OCI-M2 (cell line): ENCODE measurements around the gene DYNC1H1.
A peak's percentile ranks its signal among the peaks of the same experiment; 100 is the strongest.

Experiments used
- DNase-seq: peaks from one replicate; lab custom pipeline; 2025; ENCODE audit not compliant: unreplicated experiment; lab: John Stamatoyannopoulos, UW

DYNC1H1 gene

DNA sequence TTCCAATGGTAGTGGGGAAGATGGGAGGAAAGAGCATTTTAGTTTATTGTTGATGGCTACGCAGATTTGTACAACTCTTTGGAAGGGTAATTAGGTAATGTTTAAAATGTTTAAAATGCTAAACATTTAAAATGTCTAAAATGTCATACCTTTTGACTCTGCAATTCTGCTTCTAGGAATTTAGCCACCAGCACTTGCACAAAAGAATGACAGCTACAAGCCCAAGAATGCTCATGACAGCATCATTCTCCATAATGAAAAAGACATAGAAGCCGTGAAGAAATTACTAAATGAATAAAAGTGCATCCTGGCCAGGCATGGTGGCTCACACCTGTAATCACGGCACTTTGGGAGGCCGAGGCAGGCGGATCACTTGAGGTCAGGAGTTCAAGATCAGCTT lies 19.9 kb upstream of the DYNC1H1 start:
- no peak for DNase-seq

DNA sequence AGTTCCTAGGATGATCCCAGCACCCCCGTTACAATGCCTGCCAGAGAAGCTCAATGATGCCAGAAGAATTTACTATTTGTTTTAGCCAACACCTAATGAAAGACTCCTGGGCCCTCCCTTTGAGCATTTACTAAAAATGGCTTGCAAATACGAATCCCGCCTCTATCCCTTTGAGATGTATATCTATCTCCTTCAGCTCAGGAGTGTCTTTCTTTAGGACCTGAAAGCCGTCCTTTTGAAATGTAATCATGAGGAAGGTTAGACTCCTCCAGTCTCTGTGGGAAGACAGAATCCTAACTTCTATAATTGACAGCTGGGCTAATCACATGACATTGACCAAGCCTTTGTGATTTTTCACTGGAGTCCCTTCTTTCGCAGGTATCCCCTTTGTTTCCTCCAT lies 19.2 kb upstream of the DYNC1H1 start:
- DNase-seq, result no peak

DNA sequence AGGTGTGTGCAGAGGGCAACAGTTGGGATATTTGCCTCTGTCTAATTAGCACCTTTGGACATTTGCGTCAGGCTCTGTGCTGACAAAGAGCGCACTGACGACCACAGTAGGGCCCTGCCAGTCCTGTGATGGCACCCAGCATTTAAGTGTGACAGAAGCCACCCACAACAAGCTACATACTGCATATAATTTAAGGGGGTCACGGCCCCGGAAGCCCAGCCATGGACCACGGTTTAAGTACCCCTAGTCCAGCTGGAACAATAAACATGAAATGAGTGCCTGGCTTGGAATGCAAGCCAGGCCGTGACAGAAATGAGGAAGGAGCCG lies 16.8 kb upstream of the DYNC1H1 start:
- no peak for DNase-seq

DNA sequence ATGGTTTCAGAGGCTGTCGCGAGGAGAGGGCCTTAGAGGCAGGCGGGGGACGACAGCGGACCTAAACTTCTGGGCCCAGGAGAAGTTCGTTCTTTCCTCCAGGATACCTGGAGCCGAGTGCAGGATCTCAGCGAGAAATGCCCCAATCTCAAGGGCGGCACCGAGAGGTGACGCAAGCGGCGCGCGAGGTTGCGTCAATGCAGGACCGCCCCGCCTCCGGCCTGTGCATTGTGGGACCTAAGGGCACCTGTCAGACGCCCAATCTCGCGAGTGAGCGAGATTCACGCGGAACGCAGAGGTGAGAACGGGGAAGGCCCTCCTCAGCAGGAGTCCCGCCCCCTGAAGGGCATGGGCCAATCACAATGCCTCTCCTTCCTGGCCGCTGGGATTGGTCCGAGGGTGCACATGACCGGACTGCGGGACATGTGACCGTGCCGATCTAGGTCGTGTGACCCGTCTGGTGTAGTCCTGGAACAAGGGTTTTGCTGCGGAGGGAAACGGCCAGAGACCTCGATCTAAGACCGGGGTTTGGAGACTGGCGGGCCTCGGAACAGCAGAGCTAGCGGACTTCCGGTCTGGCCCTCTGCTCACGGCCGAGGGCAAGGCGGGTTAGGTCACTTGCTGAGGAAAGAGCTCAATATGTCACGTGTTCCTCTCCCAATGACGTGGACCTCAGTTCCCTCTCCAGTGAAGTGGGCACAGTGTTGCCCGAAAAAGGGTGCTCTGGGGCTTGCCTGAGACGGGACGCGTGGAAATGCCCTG lies 16.3 kb upstream of the DYNC1H1 start:
- DNase-seq, result peak; percentile 94

DNA sequence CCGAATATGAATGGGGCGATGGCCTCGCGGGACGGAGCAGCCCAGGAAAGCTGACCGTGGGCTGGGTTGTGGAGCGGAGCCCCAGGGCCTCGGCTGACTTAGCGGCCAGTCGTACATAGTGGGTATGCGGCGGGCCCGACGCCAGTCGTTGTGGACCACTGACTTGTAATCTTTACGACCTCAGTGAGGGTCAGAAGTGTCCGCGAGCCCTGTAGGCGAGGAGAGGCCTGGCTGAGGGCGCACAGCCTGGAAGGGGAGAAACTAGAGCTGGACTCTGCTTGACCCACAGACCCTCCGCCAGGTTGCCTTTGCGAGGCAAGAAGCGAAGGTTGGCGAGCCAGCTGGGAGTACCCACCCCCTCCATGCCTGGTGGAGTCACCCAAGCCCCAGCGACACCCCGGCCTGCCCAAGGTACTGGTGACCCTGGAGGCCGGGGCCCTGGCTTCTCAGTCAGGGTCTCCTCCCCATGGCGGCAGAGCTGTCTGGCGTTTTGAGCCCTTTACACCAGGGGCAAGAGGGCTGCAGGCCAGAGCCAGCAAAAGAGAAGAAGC lies 15.6 kb upstream of the DYNC1H1 start:
- no peak for DNase-seq

DNA sequence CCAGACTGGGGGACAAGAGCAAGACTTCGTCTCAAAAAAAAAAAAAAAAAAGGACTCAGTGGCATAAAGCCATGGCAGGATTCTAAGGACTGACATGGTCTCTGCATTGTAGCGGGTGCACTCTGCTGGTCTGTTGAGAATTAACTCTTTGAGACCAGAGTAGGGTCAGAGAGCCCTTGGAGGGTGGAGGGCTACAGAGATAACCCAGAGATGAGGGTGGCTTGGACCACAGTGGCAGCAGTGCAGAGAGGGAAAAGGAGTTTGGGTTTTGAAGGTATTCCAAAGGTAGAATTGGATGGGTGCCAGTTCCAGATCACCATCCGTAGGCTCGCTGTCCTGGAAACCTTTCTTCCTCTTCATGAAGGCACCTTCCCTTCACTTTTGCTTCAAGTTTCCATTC lies 14.3 kb upstream of the DYNC1H1 start:
- no peak for DNase-seq

DNA sequence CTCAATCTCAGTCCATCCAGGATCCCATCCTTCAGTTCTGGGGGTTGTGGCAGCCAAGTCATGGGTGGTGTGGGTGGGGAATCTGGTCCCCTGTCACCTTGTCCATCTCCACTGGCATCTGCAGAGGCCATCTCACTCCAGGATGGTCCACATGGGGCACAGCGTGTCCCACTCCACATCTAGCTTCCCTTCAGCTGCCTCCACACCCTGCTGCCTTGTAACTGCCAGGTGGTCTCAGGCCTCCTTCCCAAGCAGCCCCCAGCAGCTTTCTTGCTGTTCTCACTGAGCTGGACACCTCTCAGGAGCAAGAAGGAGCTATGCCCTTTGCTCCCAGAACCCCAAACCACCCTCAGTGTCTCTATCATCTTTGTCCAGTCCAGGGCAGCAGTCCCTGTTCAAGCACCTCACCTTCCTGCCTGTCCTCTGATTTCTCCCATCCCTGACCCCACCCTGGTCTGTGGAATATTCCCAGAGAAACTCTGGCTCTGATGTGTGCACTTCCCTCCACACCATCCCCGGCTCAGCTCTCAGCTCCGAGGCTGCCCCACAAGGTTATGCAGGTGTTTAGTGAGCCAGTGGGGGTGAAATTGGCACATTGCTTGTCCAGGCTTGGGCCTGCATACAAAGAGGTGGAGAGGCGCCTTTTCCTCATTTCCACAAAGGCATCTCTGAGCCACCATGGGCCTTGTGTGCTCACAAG lies 13.7 kb upstream of the DYNC1H1 start:
- DNase-seq, result no peak

DNA sequence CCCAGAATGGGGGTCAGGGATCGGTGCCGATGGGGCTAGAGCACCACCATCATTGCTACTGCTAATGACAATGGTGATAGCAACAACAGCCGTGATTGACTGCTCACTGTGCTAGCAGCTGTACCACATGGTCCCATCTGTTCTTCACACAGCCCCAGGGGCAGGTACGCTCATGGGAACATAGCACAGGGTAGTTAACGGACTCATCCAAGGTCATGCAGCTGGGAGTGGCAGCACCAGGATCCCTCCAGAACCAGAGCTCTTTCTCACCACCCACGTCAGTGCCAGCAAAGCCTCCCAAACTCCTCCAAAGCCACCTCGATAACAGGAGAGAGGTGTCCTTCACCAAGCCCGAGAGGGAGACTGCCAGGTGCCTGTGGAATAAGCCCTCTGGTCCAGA lies 11.2 kb upstream of the DYNC1H1 start:
- no peak for DNase-seq

DNA sequence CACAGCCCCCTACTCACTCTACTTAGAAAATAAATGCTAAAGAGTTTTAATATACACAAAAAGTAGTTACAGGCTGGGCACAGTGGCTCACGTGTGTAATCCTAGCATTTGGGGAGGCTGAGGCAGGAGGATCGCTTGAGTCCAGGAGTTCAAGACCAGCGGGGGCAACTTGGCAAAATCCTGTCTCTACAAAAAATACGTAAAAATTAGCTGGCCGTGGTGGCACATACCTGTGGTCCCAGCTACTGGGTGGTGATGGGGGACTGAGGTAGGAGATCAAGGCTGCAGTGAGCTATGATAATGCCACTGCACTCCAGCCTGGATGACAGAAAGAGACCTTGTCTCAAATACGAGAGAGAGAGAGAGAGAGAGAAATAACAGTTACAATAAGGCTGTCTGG lies 9.9 kb upstream of the DYNC1H1 start:
- DNase-seq, result no peak

DNA sequence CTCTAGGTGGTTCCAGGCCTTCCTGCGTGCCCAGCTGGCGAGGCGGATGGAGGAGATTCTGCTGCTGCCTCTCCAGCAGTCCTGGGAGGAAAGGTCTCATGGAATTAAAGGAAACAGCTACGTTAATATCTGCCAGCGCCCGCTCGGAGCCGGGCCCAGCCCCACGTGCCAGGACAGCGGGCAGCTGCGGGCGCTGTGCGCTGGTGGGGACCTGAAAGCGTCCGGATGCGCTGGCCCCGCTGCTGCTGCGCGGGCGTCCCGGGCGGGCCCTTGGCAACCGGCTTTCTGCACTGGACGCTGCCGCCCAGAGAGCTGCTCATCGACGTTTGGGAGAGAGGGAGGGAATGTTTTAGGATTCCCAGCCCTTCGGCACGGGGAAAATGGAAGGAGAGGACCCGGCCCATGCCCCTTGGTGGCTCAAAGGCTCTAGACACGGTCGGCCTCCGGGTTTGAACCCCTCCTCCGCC lies 8.6 kb upstream of the DYNC1H1 start:
- no peak for DNase-seq

DNA sequence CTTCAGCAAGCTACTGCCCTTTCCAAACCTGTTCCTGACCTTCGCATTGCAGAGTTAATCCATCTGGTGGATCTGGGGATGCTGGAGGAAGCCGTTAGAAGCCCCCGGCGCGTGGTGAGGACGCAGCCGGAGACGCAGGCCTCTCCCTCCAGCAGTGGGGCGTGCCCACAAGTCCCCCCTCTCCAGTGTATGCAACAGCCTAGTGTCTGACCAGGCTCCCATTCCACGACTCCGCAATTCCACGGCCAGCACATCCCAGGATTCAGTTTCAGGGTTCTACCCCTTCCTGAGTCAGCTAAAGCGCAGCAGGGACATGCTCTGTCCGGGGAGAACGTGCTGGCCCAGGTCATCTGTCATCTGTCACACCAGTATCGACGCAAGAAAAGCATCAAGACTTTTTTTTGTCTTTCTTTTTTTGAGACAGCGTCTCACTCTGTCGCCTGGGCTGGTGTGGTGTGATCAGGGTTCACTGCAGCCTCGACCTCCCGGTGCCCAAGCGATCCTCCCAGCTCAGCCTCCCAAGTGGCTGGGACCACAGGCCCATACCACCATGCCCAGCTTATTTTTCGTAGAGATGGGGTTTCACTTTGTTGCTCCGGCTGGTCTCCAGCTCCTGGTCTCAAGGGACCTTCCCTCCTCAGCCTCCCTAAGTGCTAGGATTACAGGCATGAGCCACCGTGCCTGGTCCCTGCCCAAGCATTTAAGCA lies 8.0 kb upstream of the DYNC1H1 start:
- DNase-seq, result no peak

DNA sequence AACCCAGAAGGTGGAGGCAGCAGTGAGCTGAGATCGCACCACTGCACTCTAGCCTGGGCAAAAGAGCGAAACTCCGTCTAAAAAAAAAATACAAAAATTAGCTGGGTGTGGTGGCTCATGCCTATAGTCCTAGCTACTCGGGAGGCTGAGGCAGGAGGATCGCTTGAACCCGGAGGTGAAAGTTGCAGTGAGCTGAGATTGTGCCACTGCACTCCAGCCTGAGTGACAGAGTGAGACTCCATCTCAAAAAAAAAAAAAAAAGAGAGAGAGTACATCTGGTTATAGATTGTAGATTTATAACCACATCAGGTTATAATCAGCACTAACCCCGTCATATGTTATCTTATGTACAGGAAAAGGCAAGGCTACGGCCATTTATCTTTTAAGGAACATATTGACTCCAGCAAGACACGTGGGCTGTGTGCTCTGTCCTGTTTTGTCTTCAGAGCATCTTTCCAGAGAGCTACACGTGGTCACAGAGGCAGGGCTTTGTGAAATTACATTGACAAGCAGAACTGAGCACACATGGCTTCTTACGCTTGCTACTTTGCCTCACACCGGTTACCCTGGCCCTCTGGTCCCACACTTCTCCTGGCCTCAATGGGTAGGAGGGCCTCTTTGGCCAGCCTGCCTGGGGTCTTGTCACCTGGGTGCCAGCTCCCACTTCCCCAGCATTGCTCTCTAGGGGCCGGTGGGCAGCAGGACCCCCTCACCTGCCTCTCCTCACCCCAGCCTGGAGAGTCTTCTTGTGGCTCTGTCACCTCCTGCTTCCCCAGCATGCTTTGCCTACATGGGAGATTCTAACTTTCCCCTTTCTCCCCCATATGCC lies 6.8 kb upstream of the DYNC1H1 start:
- DNase-seq, result peak; percentile 46

DNA sequence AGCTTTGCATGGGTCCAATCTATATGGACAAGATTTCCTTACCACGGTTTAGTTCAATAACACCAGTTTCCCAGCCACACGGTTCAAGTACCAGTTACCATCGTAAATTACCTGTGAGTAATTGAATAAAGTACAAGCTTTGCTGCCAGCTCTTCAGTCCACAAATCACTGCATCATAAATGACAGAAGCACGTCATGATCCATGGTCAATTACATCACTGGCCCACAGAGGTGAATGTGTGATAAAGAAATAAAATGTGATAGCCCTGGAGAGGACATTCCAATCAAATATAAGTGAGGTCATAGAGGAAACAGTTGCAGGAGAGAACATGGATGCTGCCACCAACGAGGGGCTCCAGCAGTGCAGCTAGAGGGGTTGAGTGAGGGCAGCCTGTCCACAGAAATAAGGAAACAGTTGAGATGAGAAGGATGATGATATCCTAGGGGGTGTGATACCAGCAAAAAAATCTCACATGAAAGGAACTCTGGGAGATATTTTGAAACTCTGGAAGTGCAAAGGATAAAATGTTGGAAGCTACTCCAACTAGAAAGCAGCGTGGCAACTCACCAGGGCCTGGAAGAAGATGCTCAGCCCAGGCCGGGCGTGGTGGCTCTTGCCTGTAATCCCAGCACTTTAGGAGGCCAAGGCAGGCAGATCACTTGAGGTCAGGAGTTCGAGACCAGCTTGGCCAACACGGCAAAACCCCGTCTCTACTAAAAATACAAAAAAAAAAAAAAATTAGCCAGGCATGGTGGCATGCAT lies 5.8 kb upstream of the DYNC1H1 start:
- no peak for DNase-seq

DNA sequence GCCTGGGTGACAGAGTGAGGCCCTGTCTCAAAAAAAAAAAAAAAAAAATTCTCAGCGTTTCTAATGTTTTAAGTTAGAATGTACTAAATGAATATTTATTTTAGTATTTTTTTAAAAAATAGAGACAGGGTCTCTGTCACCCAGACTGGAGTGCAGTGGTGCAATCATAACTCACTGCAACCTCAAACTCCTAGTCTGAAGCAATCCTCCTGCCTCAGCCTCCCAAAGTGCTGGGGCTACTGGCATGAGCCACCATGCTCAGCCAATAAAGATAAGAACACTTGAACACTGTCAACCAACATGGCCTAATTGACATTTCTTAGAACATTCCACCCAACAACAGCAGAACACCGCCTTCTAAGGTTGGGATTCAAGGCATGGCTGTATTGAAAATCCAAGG lies 5.1 kb upstream of the DYNC1H1 start:
- DNase-seq, result no peak

DNA sequence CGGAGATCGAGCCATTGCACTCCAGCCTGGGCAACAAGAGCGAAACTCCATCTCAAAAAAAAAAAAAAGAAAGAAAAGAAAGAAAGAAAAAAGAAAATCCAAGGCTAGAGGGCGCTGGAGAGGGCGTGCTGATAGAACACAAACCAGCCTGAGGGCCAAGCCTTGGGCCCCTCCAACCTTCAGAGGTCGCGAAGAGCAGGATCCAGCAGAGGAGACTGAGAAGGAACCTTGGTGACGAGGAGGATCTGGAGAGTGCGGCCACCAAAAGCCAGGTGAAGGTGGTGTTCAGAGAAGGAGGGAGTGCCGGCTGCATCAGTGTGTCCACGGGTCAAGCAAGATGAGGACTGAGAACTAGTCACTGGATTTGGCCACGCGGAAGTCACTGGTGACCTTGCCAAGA lies 4.1 kb upstream of the DYNC1H1 start:
- no peak for DNase-seq

DNA sequence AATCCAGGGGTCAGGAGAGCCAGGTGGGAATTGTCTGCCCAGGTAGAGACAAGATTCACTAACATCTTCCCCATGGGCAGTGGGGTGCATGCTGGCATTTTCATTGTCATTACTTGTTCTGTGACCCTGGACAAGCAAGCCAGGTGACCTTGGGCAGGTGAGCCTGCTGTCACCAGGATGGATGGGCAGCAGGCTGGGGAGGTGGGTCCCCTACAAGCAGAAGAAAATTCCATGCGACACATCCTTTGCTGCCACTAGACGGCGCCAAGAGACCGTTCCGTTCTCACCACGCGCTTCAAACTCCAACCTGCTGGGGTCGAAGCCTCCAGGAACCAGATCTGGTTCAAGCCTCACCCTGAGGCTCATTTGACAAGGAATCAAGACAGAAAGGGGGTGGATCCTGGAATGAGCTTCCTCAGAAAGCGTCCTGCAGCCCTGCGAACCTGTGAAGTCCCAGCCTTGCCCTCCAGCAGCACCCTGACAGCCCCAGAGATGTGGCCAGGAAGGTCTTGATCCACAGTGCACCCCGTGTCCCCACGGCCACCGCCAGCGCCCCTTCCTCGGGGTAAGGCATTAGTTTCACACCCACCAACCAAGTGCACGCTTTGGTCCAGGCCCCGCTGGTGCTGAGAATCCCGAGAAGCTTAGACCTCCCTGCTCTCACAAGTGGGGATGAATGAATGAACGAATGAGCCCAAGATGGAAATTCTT lies 3.2 kb upstream of the DYNC1H1 start:
- peak; percentile 39 for DNase-seq

DNA sequence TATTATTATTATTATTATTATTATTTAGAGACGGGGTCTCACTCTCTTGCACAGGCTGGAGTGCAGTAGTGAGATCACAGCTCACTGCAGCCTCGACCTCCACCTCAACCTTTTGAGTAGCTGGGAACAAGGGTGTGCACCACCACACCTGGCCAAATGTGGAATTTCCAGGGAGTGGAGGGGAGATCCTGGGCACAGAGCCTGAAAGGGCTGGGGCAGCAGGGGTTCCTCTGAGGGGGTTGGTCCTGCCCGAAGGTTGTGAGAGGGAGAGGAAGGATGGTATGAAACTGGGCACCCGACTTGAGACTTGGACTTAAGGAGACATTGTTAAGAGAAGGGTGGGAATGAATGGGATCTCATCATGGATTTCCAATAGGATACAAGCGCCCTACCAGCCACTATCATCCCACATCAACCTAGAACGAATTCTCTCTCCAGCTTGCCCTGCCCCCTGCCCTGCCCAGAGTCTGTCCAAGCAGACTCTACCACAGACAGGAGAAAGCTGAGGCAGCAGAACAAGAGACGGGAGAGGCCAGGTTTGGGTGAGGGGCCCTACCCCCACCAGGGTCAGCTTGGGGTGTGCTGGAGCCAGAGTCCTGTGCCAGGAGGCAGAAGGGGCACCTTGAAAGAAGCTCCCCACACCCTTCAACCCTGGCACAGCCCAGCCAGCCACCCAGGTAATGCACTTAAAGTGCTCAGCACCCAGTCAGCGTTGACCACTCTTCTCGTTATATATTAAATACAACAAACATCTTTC lies 2.4 kb upstream of the DYNC1H1 start:
- no peak for DNase-seq

DNA sequence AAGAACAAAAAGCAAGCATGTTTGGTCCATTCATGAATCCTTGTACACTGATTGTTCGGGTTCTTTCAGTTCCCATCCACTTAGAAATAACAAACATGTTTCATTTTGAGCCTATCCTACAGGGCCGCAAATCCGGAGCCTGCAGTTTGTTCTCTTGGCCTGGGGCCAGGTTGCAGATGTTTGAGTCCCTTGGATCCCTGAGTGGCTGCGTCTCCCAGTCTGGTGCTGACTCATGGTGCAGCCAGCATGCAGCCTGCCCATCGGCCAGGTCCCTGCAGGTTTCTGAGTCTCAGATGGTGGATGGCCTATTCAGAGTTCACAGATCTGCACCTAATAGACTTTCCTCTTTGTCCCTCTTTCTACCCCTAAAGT lies 1.9 kb upstream of the DYNC1H1 start:
- DNase-seq, result no peak

DNA sequence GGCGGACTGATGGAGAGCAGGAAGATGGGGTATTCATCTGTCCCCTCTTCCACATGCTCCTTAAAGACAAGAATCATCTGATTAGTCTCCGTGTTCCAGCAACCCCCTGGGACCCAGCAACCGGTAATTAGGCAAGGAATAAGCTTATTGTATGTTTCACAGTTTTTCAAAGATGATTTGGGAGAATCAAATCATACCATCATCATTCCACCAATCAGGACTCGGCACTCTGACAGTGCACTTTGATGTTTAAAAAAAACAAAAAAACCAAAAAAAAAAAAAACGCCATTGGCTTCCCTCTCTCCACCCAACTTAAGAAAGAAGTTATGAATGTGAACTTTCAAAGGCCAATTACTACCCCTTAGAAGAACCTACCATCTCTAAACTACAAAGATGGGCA lies 1.3 kb upstream of the DYNC1H1 start:
- DNase-seq, result no peak
